ENCODE measurements around the gene NSUN2.
A peak's percentile ranks its signal among the peaks of the same experiment; 100 is the strongest.

Gene NSUN2

GRCh38 chr5:6642655-6643054, 9.8 kb upstream of the NSUN2 start:
- no peak for DNase-seq

- peak; percentile 15 to 35 (median 20) for DNase-seq
These were observed 5.4 kb upstream of the NSUN2 start for GRCh38 chr5:6638236-6638635.

- no peak for DNase-seq
These were observed 4.7 kb upstream of the NSUN2 start for GRCh38 chr5:6637590-6637989.

- DNase-seq: no peak
These were observed 4.2 kb upstream of the NSUN2 start for GRCh38 chr5:6637022-6637421.

- DNase-seq: no peak
These were observed 3.4 kb upstream of the NSUN2 start for GRCh38 chr5:6636293-6636692.

GRCh38 chr5:6634788-6635430, 2.1 kb upstream of the NSUN2 start:
- DNase-seq: no peak

GRCh38 chr5:6634306-6634705, 1.5 kb upstream of the NSUN2 start:
- peak; percentile 50 to 67 (median 60) for DNase-seq

GRCh38 chr5:6633469-6634245, 813 bp upstream of the NSUN2 start:
- peak in 2 of 3 donors; percentile 26 to 39 for DNase-seq

GRCh38 chr5:6632324-6632887, 438 bp downstream of the NSUN2 start:
- peak in 2 of 3 donors; percentile 49 to 54 for DNase-seq

- DNase-seq: no peak
These were observed 1.4 kb downstream of the NSUN2 start for GRCh38 chr5:6631441-6631840.

- no peak for DNase-seq
These were observed 6.3 kb downstream of the NSUN2 start for GRCh38 chr5:6626508-6626907.

GRCh38 chr5:6623941-6624340, 8.9 kb downstream of the NSUN2 start:
- no peak for DNase-seq

GRCh38 chr5:6623228-6623627, 9.6 kb downstream of the NSUN2 start:
- DNase-seq: no peak

GRCh38 chr5:6616632-6617031, 16.2 kb downstream of the NSUN2 start:
- no peak for DNase-seq

GRCh38 chr5:6615034-6615815, 17.6 kb downstream of the NSUN2 start:
- DNase-seq: no peak

- no peak for DNase-seq
These were observed 21.2 kb downstream of the NSUN2 start for GRCh38 chr5:6611334-6612256.

GRCh38 chr5:6608016-6608415, 24.8 kb downstream of the NSUN2 start:
- DNase-seq: no peak

- no peak for DNase-seq
These were observed 25.3 kb downstream of the NSUN2 start for GRCh38 chr5:6607559-6607936.

- DNase-seq: peak; percentile 30 to 52 (median 37)
These were observed 25.8 kb downstream of the NSUN2 start for GRCh38 chr5:6606884-6607558.

GRCh38 chr5:6604946-6605345, 27.9 kb downstream of the NSUN2 start:
- DNase-seq: no peak

- no peak for DNase-seq
These were observed 28.5 kb downstream of the NSUN2 start for GRCh38 chr5:6604341-6604740.

- DNase-seq: no peak
These were observed 29.2 kb downstream of the NSUN2 start for GRCh38 chr5:6603643-6604042.
